Right lobe of liver (tissue), 6 donors: ENCODE measurements around the gene RAB25. TPM values are rescaled to one million over a fixed set of nuclear protein-coding genes. Genes with fewer than 3 reads are reported as not detected.

Experiments used
- ATAC-seq, 4 donors: fragments of 200-7000 bp; cut with Tn5 transposase; one replicate each; pipeline ENCODE4 v1.9.1; 2020; ENCODE audit warnings: mild to moderate bottlenecking in 4 of 4, moderate library complexity in 4 of 4
- DNase-seq, 3 donors: peaks; one replicate each; pipeline ENCODE4 v3.0.0-alpha.2; 2020
- H3K27ac ChIP-seq, 3 donors: fragments of 200-600 bp; one replicate each; pipeline ENCODE4 v1.8.0; 2022
- H3K27me3 ChIP-seq, 2 donors: fragments of 200-600 bp; one replicate each; pipeline ENCODE4 v1.8.0; 2022
- H3K36me3 ChIP-seq, 4 donors: fragments of 200-600 bp; sonication (generic) in 1 of 4; one replicate each; pipeline versions ENCODE4 v1.5.1 to v1.8.0; 2017 to 2022; ENCODE audit warnings: control low read depth in 1 of 4
- H3K4me1 ChIP-seq, 4 donors: fragments of 200-600 bp; sonication (generic) in 1 of 4; one replicate each; pipeline versions ENCODE4 v1.5.1 to v1.8.0; 2017 to 2022; ENCODE audit warnings: control low read depth in 1 of 4
- H3K4me3 ChIP-seq, 3 donors: fragments of 200-600 bp; one replicate each; pipeline ENCODE4 v1.8.0; 2022
- H3K9me3 ChIP-seq, 4 donors: fragments of 200-600 bp; sonication (generic) in 1 of 4; one replicate each; pipeline versions ENCODE4 v1.5.1 to v1.8.0; 2017 to 2022; ENCODE audit warnings: control low read depth in 1 of 4
- CTCF ChIP-seq, 4 donors: fragments of 200-600 bp in 3 of 4; fragments of 450-650 bp in 1 of 4; IDR thresholded peaks; one replicate each; pipeline versions ENCODE4 v1.5.1 to v1.8.0; 2016 to 2022; ENCODE audit warnings: antibody characterized with exemption in 4 of 4, mild to moderate bottlenecking in 2 of 4
- POLR2A ChIP-seq: fragments of 450-650 bp; IDR thresholded peaks from one replicate; pipeline ENCODE4 v1.6.1; 2017; ENCODE audit warnings: antibody characterized with exemption, mild to moderate bottlenecking
- WGBS: methylation state at CpG from one replicate; pipeline ENCODE4 v1.1.6; 2018; ENCODE audit warnings: low coverage, low lambda C conversion rate; ENCODE audit not compliant: insufficient coverage; ENCODE audit errors: missing lambda C conversion rate; 5-methylcytosine and 5-hydroxymethylcytosine counted together
- intact Hi-C, 2 donors: fragments of 100-400 bp; cut with DNase I; formaldehyde crosslinking; loops; one replicate each; pipeline versions ENCODE4 v1.11.2 to v1.14.1; 2022
- total RNA-seq, 6 experiments: library from RNA; depleted of rRNA in 2 of 6; stranded (reverse); fragments of >200 nt in 2 of 6; fragmentation: NEBNext Ultra II Directional in 3 of 6; extraction: Animal tissue kit (Norgen Biotek cat#: 25700) in 3 of 6; gene quantifications; one replicate each; pipeline versions ENCODE4 v1.1.0 to v1.2.4, GENCODE V29; 2016 to 2023
- donor health status: DM: no; HTN: yes; CAD: no.
- donor health status: DM: no; HTN: no; CAD: no.
- donor health status: DM: no; HTN: no; CAD: no.
- donor health status: DM: no; HTN: yes; CAD: no.
- donor health status: DM: no; HTN: yes; CAD: no.

Gene RAB25
- total RNA-seq, 6 experiments from 2014 or later: 0.40 to 3.2 (median 0.77) TPM

DNA sequence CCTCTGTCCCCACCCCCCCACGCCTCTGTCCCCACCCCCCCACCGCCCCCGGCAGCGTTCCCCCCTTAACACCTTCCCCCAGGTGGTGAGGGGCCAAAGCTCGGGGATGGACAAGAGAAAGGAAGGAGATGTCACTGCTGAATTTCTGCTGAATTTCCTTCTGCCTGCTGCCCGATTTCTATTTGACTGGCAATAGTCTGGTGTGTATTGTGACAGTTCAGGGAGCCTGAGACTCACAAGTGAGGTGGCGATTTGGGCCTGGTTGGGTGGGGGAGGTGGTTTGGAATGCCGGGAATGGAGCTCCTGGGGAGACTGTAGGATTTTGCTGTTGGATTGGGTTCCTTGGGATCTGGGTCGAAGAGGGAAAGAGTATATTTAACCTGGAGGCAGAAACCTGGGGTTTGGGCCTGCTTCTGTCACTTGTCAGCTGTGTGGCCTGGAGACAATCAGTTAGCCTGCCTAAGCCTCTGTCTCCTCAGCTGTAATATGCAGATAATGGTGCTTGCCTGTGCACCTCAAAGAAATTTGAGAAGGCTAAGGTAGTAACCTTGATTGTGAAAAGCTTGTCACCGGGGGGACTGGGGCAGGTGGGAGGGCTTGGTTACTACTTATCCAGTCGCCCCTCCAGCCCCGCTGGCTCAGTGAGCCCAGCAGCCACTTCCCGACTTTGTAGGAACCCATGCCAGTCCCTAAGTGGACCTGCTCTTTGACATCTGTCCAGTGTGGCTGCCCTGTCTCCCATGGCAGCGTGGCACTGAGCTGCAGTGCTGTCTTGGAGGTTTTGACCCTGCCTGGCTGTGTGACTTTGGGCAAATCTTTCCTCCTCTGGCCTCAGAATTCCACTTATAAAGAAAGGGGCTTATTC, 45.9 kb downstream of the RAB25 start:
- H3K27ac ChIP-seq: peak overlapping the region; percentile 85 to 92 (median 89)
- no peaks in the 10 kb centered on the region for H3K9me3 ChIP-seq
- peak overlapping the region in 2 of 3 donors; percentile 49 to 58 for H3K4me3 ChIP-seq
- H3K36me3 ChIP-seq: no peaks in the 10 kb centered on the region
- no peak for TF ChIP-seq CTCF (IDR thresholded peaks at IDR 0.05)
- TF ChIP-seq POLR2A: no peak
- peaks cover 0 to 11% (median 3%) of the 10 kb centered on the region in 4 donors for H3K4me1 ChIP-seq
- H3K27me3 ChIP-seq: no peaks in the 10 kb centered on the region
- 36% methylated on average over 7 of the region's 14 CpGs for WGBS
- DNase-seq (no peak), ATAC-seq (peak; percentile 1 to 28 (median 10))
- intact Hi-C loops: no loop called here

DNA sequence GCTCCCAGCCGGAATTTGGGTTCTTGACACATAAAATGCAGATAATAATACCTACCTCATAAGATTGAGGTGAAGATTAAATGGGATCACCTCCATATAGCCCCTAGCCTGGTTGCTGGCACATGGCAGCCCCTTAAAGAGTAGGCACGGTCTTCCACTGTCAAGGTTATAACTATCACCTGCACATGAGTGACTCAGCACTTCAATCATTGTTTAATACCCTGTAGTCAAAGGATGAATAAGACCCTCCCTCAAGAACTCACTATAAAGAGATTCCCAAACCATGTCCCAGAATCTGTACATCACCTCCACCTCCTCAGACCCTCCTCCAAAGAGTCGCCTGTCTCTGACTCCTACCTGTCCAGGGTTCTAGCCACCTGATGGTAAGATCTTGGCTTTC, 47.1 kb downstream of the RAB25 start:
- ATAC-seq (no peak), DNase-seq (no peak)
- intact Hi-C loops: no loop called here
- WGBS: 87% methylated on average over 3 of the region's 3 CpGs
- Histone ChIP-seq H3K9me3 (no peaks in the 10 kb centered on the region), H3K36me3 (no peaks in the 10 kb centered on the region), H3K27ac (no peak overlapping the region), H3K4me3 (no peak overlapping the region), H3K27me3 (no peaks in the 10 kb centered on the region), H3K4me1 (peaks cover 0 to 11% (median 3%) of the 10 kb centered on the region in 4 donors)
- TF ChIP-seq POLR2A (no peak), CTCF (IDR thresholded peaks at IDR 0.05) (no peak)

DNA sequence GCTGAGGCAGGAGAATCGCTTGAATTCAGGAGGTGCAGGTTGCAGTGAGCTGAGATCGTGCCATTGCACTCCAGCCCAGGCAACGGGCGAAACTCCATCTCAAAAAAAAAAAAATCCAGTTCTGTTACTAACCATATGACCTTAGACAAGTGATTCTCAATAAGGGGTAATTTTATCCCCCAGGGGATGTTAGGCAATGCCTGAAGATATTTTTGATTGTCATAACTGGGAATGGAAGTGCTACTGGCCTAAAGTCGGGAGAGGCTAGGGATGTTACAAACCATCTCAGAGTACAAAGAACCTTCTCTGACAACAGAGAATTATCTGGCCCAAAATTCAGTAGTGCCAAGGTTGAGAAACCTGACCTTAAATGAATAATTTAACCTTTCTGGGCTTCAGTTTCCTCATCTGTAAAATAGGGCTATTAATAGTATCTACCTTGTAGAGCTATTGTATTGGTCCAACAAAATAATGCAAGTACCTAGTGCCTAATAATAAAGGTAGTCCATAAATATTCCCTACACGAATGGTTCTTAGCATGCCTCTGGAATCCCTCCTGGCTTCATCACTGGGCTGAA, 47.8 kb downstream of the RAB25 start:
- no peak for DNase-seq
- 84% methylated on average over 5 of the region's 6 CpGs for WGBS
- intact Hi-C loops: no loop called here
- TF ChIP-seq CTCF (IDR thresholded peaks at IDR 0.05): no peak
- Histone ChIP-seq H3K4me3 (no peak overlapping the region), H3K36me3 (no peaks in the 10 kb centered on the region), H3K27me3 (no peaks in the 10 kb centered on the region), H3K27ac (no peak overlapping the region), H3K9me3 (no peaks in the 10 kb centered on the region), H3K4me1 (peaks cover 0 to 7% (median 3%) of the 10 kb centered on the region in 4 donors)
- ATAC-seq: no peak

- Histone ChIP-seq H3K27ac (no peak overlapping the region), H3K4me3 (no peak overlapping the region), H3K36me3 (no peaks in the 10 kb centered on the region), H3K9me3 (no peaks in the 10 kb centered on the region), H3K4me1 (peaks cover 0 to 10% (median 3%) of the 10 kb centered on the region in 4 donors), H3K27me3 (no peaks in the 10 kb centered on the region)
- DNase-seq (no peak), ATAC-seq (no peak)
- WGBS: 40% methylated on average over 1 of the region's 2 CpGs
- TF ChIP-seq CTCF (IDR thresholded peaks at IDR 0.05): no peak
- no peak for TF ChIP-seq POLR2A
- intact Hi-C loops: no loop called here
Observed at GRCh38 chr1:156110252-156110651, 49.3 kb downstream of the RAB25 start.
